IMR-90 (cell line): Measurements from ENCODE around the gene PDZD7. TPM values are rescaled to one million over a fixed set of nuclear protein-coding genes. Genes with fewer than 3 reads are reported as not detected.
A peak's percentile ranks its signal among the peaks of the same experiment; 100 is the strongest.

ENCODE experiments used
- ATAC-seq: fragments of 200-7000 bp; cut with Tn5 transposase; 2 replicates; pipeline ENCODE4 v1.9.1; 2020; ENCODE audit warnings: low read depth, mild to moderate bottlenecking, moderate library complexity
- BruUV-seq: library from RNA; stranded (reverse); fragments of 400-500 nt; replicated peaks from 2 replicates; lab custom pipeline; 2021; lab: Mats Ljungman, UMichigan
- CTCF ChIA-PET: fragments of 300-600 bp; formaldehyde crosslinking; extraction: SDS; loops from one replicate; lab custom pipeline; 2021; ENCODE audit warnings: antibody characterized with exemption; lab: Yijun Ruan, JAX
- POLR2A ChIA-PET: fragments of 300-600 bp; sonication (Branson Sonifier 250); formaldehyde crosslinking; loops from one replicate; lab custom pipeline; 2022; ENCODE audit warnings: antibody characterized with exemption; ENCODE audit not compliant: unreplicated experiment; lab: Charles Lee
- DNase-seq: peaks from one replicate; pipeline ENCODE4 v3.0.0; 2013
- H2AFZ ChIP-seq: replicated peaks from 2 replicates; pipeline ENCODE3; 2013; ENCODE audit warnings: low read length, mild to moderate bottlenecking; ENCODE audit not compliant: poor library complexity
- H2AK5ac ChIP-seq: 2 replicates; pipeline ENCODE4 v1.6.1; 2013; ENCODE audit warnings: low read depth, low read length, inconsistent platforms
- H2AK9ac ChIP-seq: replicated peaks from 2 replicates; pipeline ENCODE3; 2013; ENCODE audit warnings: mild to moderate bottlenecking, low read depth, low read length, moderate library complexity; ENCODE audit not compliant: poor library complexity
- H2BK120ac ChIP-seq: 2 replicates; pipeline ENCODE4 v1.6.1; 2013; ENCODE audit warnings: low read depth, low read length, inconsistent platforms
- H2BK15ac ChIP-seq: 3 replicates; pipeline ENCODE4 v1.6.1; 2013; ENCODE audit warnings: low read depth, low read length, inconsistent platforms
- H2BK20ac ChIP-seq: 2 replicates; pipeline ENCODE4 v1.6.1; 2013; ENCODE audit warnings: low read depth, mild to moderate bottlenecking, inconsistent platforms, low read length, moderate library complexity
- H2BK5ac ChIP-seq: 2 replicates; pipeline ENCODE4 v1.6.1; 2013; ENCODE audit warnings: mild to moderate bottlenecking, low read depth, low read length, inconsistent platforms; ENCODE audit not compliant: poor library complexity, severe bottlenecking
- H3K14ac ChIP-seq: replicated peaks from 2 replicates; pipeline ENCODE4 v1.6.1; 2013; ENCODE audit warnings: low read depth, low read length, inconsistent platforms
- H3K18ac ChIP-seq: 2 replicates; pipeline ENCODE4 v1.6.1; 2013; ENCODE audit warnings: low read depth, low read length, control low read depth
- H3K23ac ChIP-seq: 2 replicates; pipeline ENCODE4 v1.6.1; 2013; ENCODE audit warnings: low read depth, low read length, inconsistent platforms
- H3K27ac ChIP-seq: 2 replicates; pipeline ENCODE4 v1.5.1; 2013; ENCODE audit warnings: mild to moderate bottlenecking, control low read depth, low read length; ENCODE audit not compliant: insufficient read depth
- H3K27me3 ChIP-seq: 2 replicates; pipeline ENCODE4 v1.6.1; 2013; ENCODE audit warnings: low read length; ENCODE audit not compliant: control insufficient read depth, insufficient read depth
- H3K36me3 ChIP-seq: 2 replicates; pipeline ENCODE4 v1.6.1; 2013; ENCODE audit warnings: low read length, mixed read lengths; ENCODE audit not compliant: control insufficient read depth, insufficient read depth
- H3K4ac ChIP-seq: 2 replicates; pipeline ENCODE4 v1.6.1; 2013; ENCODE audit warnings: low read depth, low read length, inconsistent platforms
- H3K4me1 ChIP-seq: 2 replicates; pipeline ENCODE4 v1.6.1; 2013; ENCODE audit warnings: low read length, mixed read lengths; ENCODE audit not compliant: control insufficient read depth, insufficient read depth
- H3K4me2 ChIP-seq: 2 replicates; pipeline ENCODE4 v1.6.1; 2013; ENCODE audit warnings: low read depth, mild to moderate bottlenecking, control low read depth, low read length, moderate library complexity
- H3K4me3 ChIP-seq: 2 replicates; pipeline ENCODE4 v1.5.1; 2013; ENCODE audit warnings: low read depth, mild to moderate bottlenecking, control low read depth, low read length, moderate library complexity; ENCODE audit not compliant: insufficient read depth
- H3K56ac ChIP-seq: 2 replicates; pipeline ENCODE4 v1.6.1; 2013; ENCODE audit warnings: low read length, inconsistent platforms; ENCODE audit not compliant: insufficient read depth; ENCODE audit errors: extremely low read depth
- H3K79me1 ChIP-seq, 2 experiments: 2 replicates each; pipeline ENCODE4 v1.6.1; 2013; ENCODE audit warnings: low read length in 2 of 2, inconsistent platforms in 1 of 2, low read depth in 1 of 2
- H3K9ac ChIP-seq: 2 replicates; pipeline ENCODE4 v1.6.1; 2013; ENCODE audit warnings: low read depth, low read length, control low read depth
- H3K9me1 ChIP-seq: 2 replicates; pipeline ENCODE4 v1.6.1; 2013; ENCODE audit warnings: low read length, inconsistent platforms; ENCODE audit not compliant: insufficient read depth
- H3K9me3 ChIP-seq: 2 replicates; pipeline ENCODE4 v1.6.1; 2013; ENCODE audit warnings: low read length; ENCODE audit not compliant: control insufficient read depth, insufficient read depth
- H4K20me1 ChIP-seq: 2 replicates; pipeline ENCODE4 v1.6.1; 2013; ENCODE audit warnings: low read length, inconsistent platforms; ENCODE audit not compliant: insufficient read depth
- H4K5ac ChIP-seq: 2 replicates; pipeline ENCODE4 v1.6.1; 2013; ENCODE audit warnings: mild to moderate bottlenecking, low read depth, low read length, control low read depth
- H4K8ac ChIP-seq, 2 experiments: 2 replicates each; pipeline ENCODE4 v1.6.1; 2013; ENCODE audit warnings: low read depth in 2 of 2, low read length in 2 of 2, control low read depth in 1 of 2, inconsistent platforms in 1 of 2
- H4K91ac ChIP-seq: 2 replicates; pipeline ENCODE4 v1.6.1; 2013; ENCODE audit warnings: low read depth, low read length, inconsistent platforms; ENCODE audit not compliant: insufficient read depth
- CHD1 ChIP-seq: IDR thresholded peaks from 2 replicates; pipeline ENCODE4 v1.6.1; 2012; ENCODE audit warnings: low read depth, low read length, improper control_type of control experiment
- FOS ChIP-seq: fragments of 150-350 bp; IDR thresholded peaks from 2 replicates; pipeline ENCODE4 v1.6.1; 2016; ENCODE audit warnings: low read depth, low read length
- MAFK ChIP-seq: IDR thresholded peaks from 2 replicates; pipeline ENCODE4 v1.6.1; 2012; ENCODE audit warnings: low read depth, low read length, improper control_type of control experiment
- MXI1 ChIP-seq: IDR thresholded peaks from 2 replicates; pipeline ENCODE4 v1.6.1; 2012; ENCODE audit warnings: low read depth, mild to moderate bottlenecking, low read length, moderate library complexity, borderline replicate concordance
- POLR2A ChIP-seq: IDR thresholded peaks from 2 replicates; pipeline ENCODE4 v1.6.1; 2012; ENCODE audit warnings: mild to moderate bottlenecking, low read depth, low read length
- RFX5 ChIP-seq: IDR thresholded peaks from 2 replicates; pipeline ENCODE4 v1.8.0; 2012; ENCODE audit warnings: low read depth, mild to moderate bottlenecking, low read length, moderate library complexity
- WGBS, 2 experiments: methylation state at CpG; one replicate each; pipeline versions ENCODE4 v1.1.5 to v1.1.7; 2013; ENCODE audit warnings: missing lambda C conversion rate in 2 of 2; ENCODE audit not compliant: insufficient read length in 1 of 2; ENCODE audit errors: extremely low coverage in 2 of 2; 5-methylcytosine and 5-hydroxymethylcytosine counted together
- dilution Hi-C: fragments of 300-500 bp; cut with HindIII; formaldehyde crosslinking; loops from one replicate; pipeline ENCODE4 v1.14.3; 2018; ENCODE audit warnings: low sequenced_read_pairs; ENCODE audit not compliant: unreplicated experiment
- in situ Hi-C: fragments of 300-500 bp; cut with MboI; formaldehyde crosslinking; loops from 3 replicates; pipeline ENCODE4 v1.14.3; 2019; ENCODE audit warnings: low sequenced_read_pairs, inconsistent platforms, mixed read lengths
- intact Hi-C: fragments of 100-400 bp; cut with micrococcal nuclease; formaldehyde crosslinking; loops from 2 replicates; pipeline ENCODE4 v1.10.0; 2022
- polyA plus RNA-seq, 3 experiments: library from polyadenylated mRNA; depleted of rRNA; stranded (reverse); fragments of >200 nt; gene quantifications; 2 replicates each; pipeline ENCODE4 v1.2.3, GENCODE V29; 2012; ENCODE audit warnings: low replicate concordance in 1 of 3
- total RNA-seq: library from RNA; depleted of rRNA; stranded (reverse); fragments of >200 nt; gene quantifications from 2 replicates; pipeline ENCODE4 v1.2.3, GENCODE V29; 2012
- TF ChIP-seq, protein P1 (sequence below): conservative IDR thresholded peaks from 2 replicates; pipeline ENCODE4 v1.5.1; 2012; ENCODE audit warnings: mild to moderate bottlenecking, low read depth, low read length, improper control_type of control experiment

PDZD7 gene
- total and polyA plus RNA-seq, 2 of the 4 experiments (the other 2 are of a cell fraction): 0.90 to 1.5 TPM

DNA sequence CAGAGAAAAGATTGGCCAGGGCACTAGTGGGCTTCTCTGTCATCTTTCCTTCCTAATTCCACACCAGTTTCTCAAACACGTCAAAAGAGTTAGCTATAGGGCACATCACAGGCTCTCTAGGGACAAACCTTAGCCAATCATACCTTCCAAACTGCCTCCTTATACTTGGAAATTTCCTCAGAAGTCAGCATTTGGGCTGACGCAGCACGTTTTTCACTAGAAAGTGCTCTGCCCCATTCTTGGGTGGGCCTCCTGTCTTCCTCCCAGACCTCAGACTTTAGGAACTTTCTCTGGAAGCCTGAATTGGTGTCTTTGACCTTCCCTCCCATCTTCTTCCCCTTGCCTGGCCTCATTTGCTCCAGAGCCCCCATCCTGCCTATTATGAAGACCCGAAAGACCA lies 11.2 kb upstream of the PDZD7 start:
- peak overlapping the region; percentile 21; the same call in 1 of the 2 replicates for H3K56ac ChIP-seq
- ChIA-PET CTCF (interaction anchor here (0.7 to 2.1 kb wide), 10 partner anchors 8 to 100 kb away, joined by 3 to 7 read pairs (median 4); partner anchors contain the start of genes KAZALD1, PDZD7 and SFXN3), POLR2A (interaction anchor here (1.2 kb wide), 1 partner anchor 10 kb away, joined by 6 read pairs; no protein-coding TSS in a partner anchor)
- H4K91ac ChIP-seq: peak overlapping the region; percentile 72
- peaks cover 8% of the 10 kb centered on the region; the same call in 1 of the 2 replicates for H3K9me1 ChIP-seq
- in situ Hi-C loops: no loop called here
- intact Hi-C loops: no loop called here
- no peak overlapping the region for H3K23ac ChIP-seq
- no TSS peak for BruUV-seq
- TF ChIP-seq, protein P1, sequence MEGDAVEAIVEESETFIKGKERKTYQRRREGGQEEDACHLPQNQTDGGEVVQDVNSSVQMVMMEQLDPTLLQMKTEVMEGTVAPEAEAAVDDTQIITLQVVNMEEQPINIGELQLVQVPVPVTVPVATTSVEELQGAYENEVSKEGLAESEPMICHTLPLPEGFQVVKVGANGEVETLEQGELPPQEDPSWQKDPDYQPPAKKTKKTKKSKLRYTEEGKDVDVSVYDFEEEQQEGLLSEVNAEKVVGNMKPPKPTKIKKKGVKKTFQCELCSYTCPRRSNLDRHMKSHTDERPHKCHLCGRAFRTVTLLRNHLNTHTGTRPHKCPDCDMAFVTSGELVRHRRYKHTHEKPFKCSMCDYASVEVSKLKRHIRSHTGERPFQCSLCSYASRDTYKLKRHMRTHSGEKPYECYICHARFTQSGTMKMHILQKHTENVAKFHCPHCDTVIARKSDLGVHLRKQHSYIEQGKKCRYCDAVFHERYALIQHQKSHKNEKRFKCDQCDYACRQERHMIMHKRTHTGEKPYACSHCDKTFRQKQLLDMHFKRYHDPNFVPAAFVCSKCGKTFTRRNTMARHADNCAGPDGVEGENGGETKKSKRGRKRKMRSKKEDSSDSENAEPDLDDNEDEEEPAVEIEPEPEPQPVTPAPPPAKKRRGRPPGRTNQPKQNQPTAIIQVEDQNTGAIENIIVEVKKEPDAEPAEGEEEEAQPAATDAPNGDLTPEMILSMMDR: no peak
- TF ChIP-seq MAFK: no peak
- no peak for TF ChIP-seq RFX5
- no peak for TF ChIP-seq POLR2A
- no peak for TF ChIP-seq CHD1
- TF ChIP-seq FOS: no peak
- no peak for TF ChIP-seq MXI1
- H2BK15ac ChIP-seq: peak overlapping the region; percentile 46; the same call in 1 of the 3 replicates
- peak overlapping the region; percentile 41 for H3K4me3 ChIP-seq
- peak overlapping the region; percentile 35 for H3K4ac ChIP-seq
- H2AK9ac ChIP-seq: peak overlapping the region; percentile 84
- H4K20me1 ChIP-seq: peaks cover under 1% of the 10 kb centered on the region; the same call in 1 of the 2 replicates
- peak overlapping the region; percentile 48; the same call in 1 of the 2 replicates for H3K27ac ChIP-seq
- peaks cover 24% of the 10 kb centered on the region for H3K36me3 ChIP-seq
- peak overlapping the region; percentile 45 for H2BK5ac ChIP-seq
- peak overlapping the region; percentile 11; the same call in 1 of the 2 replicates for H4K5ac ChIP-seq
- ATAC-seq (no peak), DNase-seq (no peak)
- no peaks in the 10 kb centered on the region for H3K9me3 ChIP-seq
- peak overlapping the region; percentile 56 for H3K4me2 ChIP-seq
- H2AK5ac ChIP-seq: peak overlapping the region; percentile 81
- dilution Hi-C loops: no loop called here
- no peak overlapping the region for H2BK20ac ChIP-seq
- peaks cover 10% of the 10 kb centered on the region for H3K4me1 ChIP-seq
- no peak overlapping the region for H3K18ac ChIP-seq
- no CpG with 5 or more reads among the region's 4 CpGs for WGBS, 2 experiments
- H4K8ac ChIP-seq: peak overlapping the region; percentile 86 to 96; a peak in 3 of 4 replicates
- H3K14ac ChIP-seq: peak overlapping the region; percentile 18; the same call in 1 of the 2 replicates
- no peaks in the 10 kb centered on the region; the same call in 1 of the 2 replicates for H3K27me3 ChIP-seq
- H2BK120ac ChIP-seq: no peak overlapping the region
- peak overlapping the region; percentile 38 for H3K9ac ChIP-seq
- H2AFZ ChIP-seq: peak overlapping the region; percentile 94
- H3K79me1 ChIP-seq: peaks cover 5 to 13% of the 10 kb centered on the region in 2 experiments; a peak in 1 of 4 replicates
